Measurements from ENCODE around the gene MIS18BP1. TPM values are rescaled to one million over a fixed set of nuclear protein-coding genes. Genes with fewer than 3 reads are reported as not detected.
"Not testable (repeated sequence)": the region's sequence is repeated elsewhere in the genome, so short reads cannot be mapped to it uniquely, and the experiment has no call there.

Gene MIS18BP1
- 41.0 and 54.4 TPM in 2 replicates for total RNA-seq (2021)
- percentile 93 among the genes with signal in this experiment for Bru-seq, nascent RNA
- BruChase-seq, experiment 1, labeled RNA remaining after a 2-hour chase = percentile 91 among the genes with signal in this experiment
- percentile 83 among the genes with signal in this experiment for BruChase-seq, experiment 2, labeled RNA remaining after a 6-hour chase
- long read RNA-seq, full-length matches to known transcripts = 26 of 44 reads
- long read RNA-seq, partial matches to known transcripts = 7 of 44 reads
- long read RNA-seq, other reads (novel, unspliced or antisense) = 11 of 44 reads

DNA sequence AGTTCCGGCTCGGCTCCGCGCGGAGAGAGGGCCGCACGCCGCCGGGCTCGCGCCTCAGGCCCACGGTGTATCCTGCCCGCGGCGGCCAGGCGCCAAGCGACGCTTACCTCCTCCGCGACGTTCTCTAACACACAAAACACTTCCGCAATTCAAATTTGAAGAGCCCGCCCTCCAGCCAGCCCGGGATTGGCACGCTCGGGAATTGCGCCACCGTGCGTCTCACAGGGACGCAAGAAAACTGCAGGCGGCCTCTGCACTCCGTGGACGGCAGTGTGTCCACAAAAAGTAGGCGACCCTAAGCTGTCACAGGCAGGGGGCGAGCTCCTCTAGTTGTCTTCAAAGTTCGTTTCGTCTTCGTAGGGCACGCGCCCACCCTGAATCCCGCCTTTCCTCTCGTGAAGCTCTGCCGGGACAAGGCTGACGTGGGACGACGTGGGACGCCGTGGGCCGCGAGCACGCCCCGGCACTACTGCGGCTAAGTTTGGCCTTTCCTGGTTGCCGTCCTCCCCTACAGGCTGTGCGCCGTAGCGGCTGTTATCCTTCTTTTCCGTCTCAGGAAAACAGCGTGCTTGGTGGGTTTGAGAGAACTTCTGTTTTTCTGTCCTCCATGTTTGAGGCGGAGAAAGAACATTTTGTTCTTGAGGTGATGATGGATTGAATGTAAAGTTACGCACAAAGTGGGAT, at the start of gene MIS18BP1:
MIS18BP1 (minus strand) TSS at position 133 of the 684 bp plus-strand sequence. CDS start 5,916 bp downstream, outside the sequence.
- POLR2A ChIA-PET (ENCODE audit: unreplicated experiment) = no interaction called here
- H3K79me2 ChIP-seq (ENCODE audit: low read depth) = peaks cover 48% of the 10 kb centered on the region

DNA sequence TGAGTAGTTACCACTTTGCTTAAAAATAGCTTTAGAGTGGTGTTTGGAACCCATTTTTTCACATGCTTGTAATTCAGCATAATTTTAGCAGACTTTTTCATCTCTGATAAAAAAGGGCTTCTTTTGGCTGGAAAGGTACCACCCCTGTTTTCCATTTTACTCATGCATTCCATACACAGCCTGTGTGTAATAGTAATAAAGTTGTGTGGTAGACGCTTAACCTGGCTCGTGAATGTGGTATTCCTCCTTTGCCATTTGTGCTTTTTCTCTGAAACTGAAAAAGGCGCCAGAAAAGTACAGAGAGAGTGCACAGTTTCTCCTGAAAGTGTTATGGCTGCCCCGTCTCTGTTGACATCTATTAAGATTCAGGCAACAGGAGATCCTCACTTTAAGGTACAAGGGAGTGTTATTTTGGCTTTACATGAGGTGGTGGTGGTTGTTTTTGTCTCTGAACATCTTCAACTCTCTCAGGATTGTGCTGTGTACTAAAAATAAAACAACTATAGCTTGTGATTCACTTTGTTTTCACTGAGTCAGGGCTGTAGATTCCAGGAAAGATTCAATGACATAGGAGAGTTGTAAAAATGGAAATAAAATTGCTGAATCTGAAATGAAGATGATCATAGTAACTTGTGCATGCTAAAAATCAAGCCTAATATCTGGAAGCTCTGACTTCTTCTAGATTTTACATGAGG, 45.6 kb upstream of the MIS18BP1 start:
- Histone ChIP-seq H3F3A (ENCODE audit: insufficient read depth, low read depth) (no peaks in the 10 kb centered on the region), H3K4me2 (no peak overlapping the region), H3K4me1 (replicated peaks; ENCODE audit: insufficient read depth) (no peaks in the 10 kb centered on the region), H3K4me3 (no peak overlapping the region), H2AFZ (no peak overlapping the region), H3K27me3 (ENCODE audit: insufficient read depth, low read depth) (no peaks in the 10 kb centered on the region), H3K36me3 (ENCODE audit: low read depth) (no peaks in the 10 kb centered on the region), H3K79me2 (ENCODE audit: low read depth) (no peaks in the 10 kb centered on the region), H4K20me1 (ENCODE audit: insufficient read depth) (no peaks in the 10 kb centered on the region), H3K9me2 (ENCODE audit: insufficient read depth) (no peaks in the 10 kb centered on the region), H3K9me3 (ENCODE audit: insufficient read depth, low read depth) (no peaks in the 10 kb centered on the region), H3K27ac (no peak overlapping the region)
- ChIA-PET POLR2A (ENCODE audit: unreplicated experiment) (no interaction called here), CTCF (no interaction called here)
- intact Hi-C loops (cut with micrococcal nuclease; ENCODE audit: unreplicated experiment) = no loop called here
- TF ChIP-seq EZH2 (IDR thresholded peaks at IDR 0.05; ENCODE audit: low read depth) = no peak
- TF ChIP-seq, protein P1, sequence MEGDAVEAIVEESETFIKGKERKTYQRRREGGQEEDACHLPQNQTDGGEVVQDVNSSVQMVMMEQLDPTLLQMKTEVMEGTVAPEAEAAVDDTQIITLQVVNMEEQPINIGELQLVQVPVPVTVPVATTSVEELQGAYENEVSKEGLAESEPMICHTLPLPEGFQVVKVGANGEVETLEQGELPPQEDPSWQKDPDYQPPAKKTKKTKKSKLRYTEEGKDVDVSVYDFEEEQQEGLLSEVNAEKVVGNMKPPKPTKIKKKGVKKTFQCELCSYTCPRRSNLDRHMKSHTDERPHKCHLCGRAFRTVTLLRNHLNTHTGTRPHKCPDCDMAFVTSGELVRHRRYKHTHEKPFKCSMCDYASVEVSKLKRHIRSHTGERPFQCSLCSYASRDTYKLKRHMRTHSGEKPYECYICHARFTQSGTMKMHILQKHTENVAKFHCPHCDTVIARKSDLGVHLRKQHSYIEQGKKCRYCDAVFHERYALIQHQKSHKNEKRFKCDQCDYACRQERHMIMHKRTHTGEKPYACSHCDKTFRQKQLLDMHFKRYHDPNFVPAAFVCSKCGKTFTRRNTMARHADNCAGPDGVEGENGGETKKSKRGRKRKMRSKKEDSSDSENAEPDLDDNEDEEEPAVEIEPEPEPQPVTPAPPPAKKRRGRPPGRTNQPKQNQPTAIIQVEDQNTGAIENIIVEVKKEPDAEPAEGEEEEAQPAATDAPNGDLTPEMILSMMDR (conservative IDR thresholded peaks at IDR 0.05) = no peak
- DNase-seq = no peak
- no TSS peak for BruUV-seq (replicated peaks)

More for the DNA sequence above, at the start of gene MIS18BP1:
- H2AFZ ChIP-seq = peak within 1 kb of the TSS; percentile 89
- peak; percentile 93 to 94 for DNase-seq
- no peaks in the 10 kb centered on the region for H3K36me3 ChIP-seq (ENCODE audit: low read depth)
- H4K20me1 ChIP-seq (ENCODE audit: insufficient read depth) = no peaks in the 10 kb centered on the region
- H3K4me1 ChIP-seq (replicated peaks; ENCODE audit: insufficient read depth) = peaks cover 29% of the 10 kb centered on the region
- TSS peak; percentile 91 for BruUV-seq (replicated peaks)
- H3K27me3 ChIP-seq (ENCODE audit: insufficient read depth, low read depth) = no peaks in the 10 kb centered on the region
- CTCF ChIA-PET = no interaction called here
- TF ChIP-seq, protein P1 (conservative IDR thresholded peaks at IDR 0.05) = peak; percentile 63
- TF ChIP-seq EZH2 (IDR thresholded peaks at IDR 0.05; ENCODE audit: low read depth) = no peak
- H3F3A ChIP-seq (ENCODE audit: insufficient read depth, low read depth) = peaks cover 9% of the 10 kb centered on the region
- H3K9me3 ChIP-seq (ENCODE audit: insufficient read depth, low read depth) = 0 out of 2 replicates have a peak, but pooled peaks cover 4% of the 10 kb centered on the region
- intact Hi-C loops (cut with micrococcal nuclease; ENCODE audit: unreplicated experiment) = loop anchor here (1.0 to 5.0 kb wide), 3 partner anchors 119 to 356 kb away; partner anchors contain the start of genes FKBP3, KLHL28 and TOGARAM1
- H3K27ac ChIP-seq = peak within 1 kb of the TSS; percentile 90
- peak within 1 kb of the TSS; percentile 94 for H3K4me3 ChIP-seq
- H3K4me2 ChIP-seq = peak within 1 kb of the TSS; percentile 99
- H3K9me2 ChIP-seq (ENCODE audit: insufficient read depth) = no peaks in the 10 kb centered on the region

- H2AFZ ChIP-seq; H3K27me3 ChIP-seq (ENCODE audit: insufficient read depth, low read depth); CTCF ChIA-PET; H3K36me3 ChIP-seq (ENCODE audit: low read depth); H3K9me2 ChIP-seq (ENCODE audit: insufficient read depth); H3K4me2 ChIP-seq; DNase-seq; H3K4me3 ChIP-seq; H4K20me1 ChIP-seq (ENCODE audit: insufficient read depth); H3F3A ChIP-seq (ENCODE audit: insufficient read depth, low read depth); H3K79me2 ChIP-seq (ENCODE audit: low read depth); H3K4me1 ChIP-seq (replicated peaks; ENCODE audit: insufficient read depth); intact Hi-C loops (cut with micrococcal nuclease; ENCODE audit: unreplicated experiment); BruUV-seq (replicated peaks); H3K27ac ChIP-seq; H3K9me3 ChIP-seq (ENCODE audit: insufficient read depth, low read depth): not testable (repeated sequence)
- POLR2A ChIA-PET (ENCODE audit: unreplicated experiment) = interaction anchor here (0.6 kb wide), 1 partner anchor 467 kb away, joined by 4 read pairs; no protein-coding TSS in a partner anchor
These were observed 41.8 kb upstream of the MIS18BP1 start for GRCh38 chr14:45294796-45295195.
